Ovary (tissue), 3 donors: Measurements from ENCODE around the gene OSBPL5.

Experiments
- CTCF ChIP-seq, 3 donors: fragments of 450-650 bp in 2 of 3; fragments of 200-600 bp in 1 of 3; IDR thresholded peaks; one replicate each; pipeline versions ENCODE4 v1.5.1 to v1.8.0; 2016 to 2022; ENCODE audit warnings: antibody characterized with exemption in 3 of 3, mild to moderate bottlenecking in 1 of 3
- EP300 ChIP-seq: sonication (generic); formaldehyde crosslinking; IDR thresholded peaks from one replicate; pipeline ENCODE4 v1.6.1; 2017; ENCODE audit warnings: antibody characterized with exemption
- donor health status: DM: no; HTN: no; CAD: no.

- TF ChIP-seq CTCF (IDR thresholded peaks at IDR 0.05) (no peak), EP300 (no peak)
Measured at GRCh38 chr11:3154001-3154599, 11.0 kb downstream of the OSBPL5 start.
